Fibroblast of lung (primary cell): ENCODE data around the gene ABHD5.

Source experiments
- EZH2 ChIP-seq: IDR thresholded peaks from 2 replicates; pipeline ENCODE4 v1.5.1; 2012; ENCODE audit warnings: low read length, control low read depth, mild to moderate bottlenecking; ENCODE audit errors: missing control alignments
- TF ChIP-seq, protein P1 (sequence below), 2 donors: IDR thresholded peaks in 1 of 2; conservative IDR thresholded peaks in 1 of 2; 1 replicate in 1 of 2; 2 replicates in 1 of 2; pipeline ENCODE4 v1.5.1; 2011 to 2012; ENCODE audit warnings: low read length in 2 of 2, control low read depth in 1 of 2, inconsistent platforms in 1 of 2, low read depth in 1 of 2, mild to moderate bottlenecking in 1 of 2

DNA sequence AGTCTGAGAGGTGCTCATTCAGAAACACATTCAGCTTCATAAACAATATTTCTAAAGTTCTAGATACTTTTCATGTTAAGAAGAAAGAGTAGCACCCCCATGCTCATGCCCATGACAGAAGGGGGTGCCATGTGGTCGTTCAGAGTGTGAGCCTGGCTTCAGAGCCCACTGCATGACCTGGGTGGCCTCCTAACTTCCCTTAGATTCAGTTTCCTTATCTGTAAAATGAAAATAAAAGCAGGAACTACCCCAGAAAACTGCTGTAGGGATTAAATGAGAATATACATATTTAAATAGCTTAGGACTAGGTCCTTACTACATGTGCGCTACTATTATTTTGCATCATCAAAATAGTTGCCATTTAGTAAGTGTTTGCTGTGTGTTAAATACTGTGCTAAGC lies 69.2 kb downstream of the ABHD5 start:
- TF ChIP-seq, protein P1, sequence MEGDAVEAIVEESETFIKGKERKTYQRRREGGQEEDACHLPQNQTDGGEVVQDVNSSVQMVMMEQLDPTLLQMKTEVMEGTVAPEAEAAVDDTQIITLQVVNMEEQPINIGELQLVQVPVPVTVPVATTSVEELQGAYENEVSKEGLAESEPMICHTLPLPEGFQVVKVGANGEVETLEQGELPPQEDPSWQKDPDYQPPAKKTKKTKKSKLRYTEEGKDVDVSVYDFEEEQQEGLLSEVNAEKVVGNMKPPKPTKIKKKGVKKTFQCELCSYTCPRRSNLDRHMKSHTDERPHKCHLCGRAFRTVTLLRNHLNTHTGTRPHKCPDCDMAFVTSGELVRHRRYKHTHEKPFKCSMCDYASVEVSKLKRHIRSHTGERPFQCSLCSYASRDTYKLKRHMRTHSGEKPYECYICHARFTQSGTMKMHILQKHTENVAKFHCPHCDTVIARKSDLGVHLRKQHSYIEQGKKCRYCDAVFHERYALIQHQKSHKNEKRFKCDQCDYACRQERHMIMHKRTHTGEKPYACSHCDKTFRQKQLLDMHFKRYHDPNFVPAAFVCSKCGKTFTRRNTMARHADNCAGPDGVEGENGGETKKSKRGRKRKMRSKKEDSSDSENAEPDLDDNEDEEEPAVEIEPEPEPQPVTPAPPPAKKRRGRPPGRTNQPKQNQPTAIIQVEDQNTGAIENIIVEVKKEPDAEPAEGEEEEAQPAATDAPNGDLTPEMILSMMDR (conservative IDR thresholded peaks at IDR 0.05 in 1 of 2, IDR thresholded peaks at IDR 0.05 in 1 of 2; ENCODE audit: low read depth in 1 of 2, low read length in 2 of 2), result no peak
- no peak for TF ChIP-seq EZH2
